Caco-2 (cell line): Measurements from ENCODE around the gene FRMD3. TPM values are rescaled to one million over a fixed set of nuclear protein-coding genes. Genes with fewer than 3 reads are reported as not detected.

Source experiments
- BruUV-seq: library from RNA; stranded (reverse); fragments of 400-500 nt; replicated peaks from 2 replicates; lab custom pipeline; 2021; lab: Mats Ljungman, UMichigan
- CTCF ChIA-PET: fragments of 300-600 bp; sonication (Branson Sonifier 250); formaldehyde crosslinking; loops from one replicate; lab custom pipeline; 2022; ENCODE audit warnings: antibody characterized with exemption; lab: Charles Lee
- POLR2A ChIA-PET: fragments of 300-600 bp; sonication (Branson Sonifier 250); formaldehyde crosslinking; loops from one replicate; lab custom pipeline; 2022; ENCODE audit warnings: antibody characterized with exemption; lab: Charles Lee
- DNase-seq, 2 experiments: peaks; one replicate each; pipeline versions ENCODE4 v3.0.0 to v3.0.0-alpha.2; 2020 to 2022
- H3K27me3 ChIP-seq: replicated peaks from 2 replicates; pipeline ENCODE4 v1.6.0; 2011; ENCODE audit warnings: low read length; ENCODE audit not compliant: control insufficient read depth, insufficient read depth
- H3K36me3 ChIP-seq: 2 replicates; pipeline ENCODE4 v1.5.1; 2011; ENCODE audit warnings: low read length; ENCODE audit not compliant: control insufficient read depth, insufficient read depth
- H3K4me1 ChIP-seq: fragments of 250-450 bp; sonication (Bioruptor Pico); 2 replicates; pipeline ENCODE4 v1.5.1; 2020; ENCODE audit warnings: mild to moderate bottlenecking
- H3K4me3 ChIP-seq: 2 replicates; pipeline ENCODE4 v1.5.1; 2011; ENCODE audit warnings: low read depth, mild to moderate bottlenecking, control low read depth, low read length
- H3K9me3 ChIP-seq: fragments of 250-450 bp; sonication (Bioruptor Pico); 2 replicates; pipeline ENCODE4 v1.5.1; 2020; ENCODE audit warnings: mild to moderate bottlenecking, moderate library complexity
- H3K27ac Mint-ChIP-seq: one replicate; pipeline ENCODE4 v1.8.0; 2022; ENCODE audit warnings: mixed read lengths; ENCODE audit not compliant: unreplicated experiment
- H3K27me3 Mint-ChIP-seq: one replicate; pipeline ENCODE4 v1.8.0; 2022; ENCODE audit warnings: mixed read lengths; ENCODE audit not compliant: insufficient read depth, unreplicated experiment
- H3K36me3 Mint-ChIP-seq: one replicate; pipeline ENCODE4 v1.8.0; 2022; ENCODE audit warnings: mild to moderate bottlenecking, mixed read lengths; ENCODE audit not compliant: insufficient read depth, unreplicated experiment
- H3K4me1 Mint-ChIP-seq: one replicate; pipeline ENCODE4 v1.8.0; 2022; ENCODE audit warnings: low read depth, mixed read lengths; ENCODE audit not compliant: unreplicated experiment
- H3K4me3 Mint-ChIP-seq: one replicate; pipeline ENCODE4 v1.8.0; 2022; ENCODE audit warnings: mild to moderate bottlenecking, moderate library complexity, mixed read lengths; ENCODE audit not compliant: unreplicated experiment
- H3K9me3 Mint-ChIP-seq: one replicate; pipeline ENCODE4 v1.8.0; 2022; ENCODE audit warnings: mixed read lengths; ENCODE audit not compliant: unreplicated experiment
- intact Hi-C: fragments of 100-400 bp; cut with micrococcal nuclease; formaldehyde crosslinking; loops from one replicate; pipeline ENCODE4 v1.10.0; 2022; ENCODE audit not compliant: unreplicated experiment
- total RNA-seq: library from RNA; stranded (reverse); gene quantifications from 2 replicates; pipeline ENCODE4 v1.2.3, GENCODE V29; 2022
- TF ChIP-seq, protein P1 (sequence below), 2 experiments: fragments of 200-600 bp in 1 of 2; IDR thresholded peaks; 1 replicate in 1 of 2; 2 replicates in 1 of 2; pipeline versions ENCODE4 v1.5.1 to v1.8.0; 2011 to 2022; ENCODE audit warnings: antibody characterized with exemption in 1 of 2, control low read depth in 1 of 2, inconsistent platforms in 1 of 2, low read depth in 1 of 2, low read length in 1 of 2, mild to moderate bottlenecking in 1 of 2, moderate library complexity in 1 of 2; ENCODE audit not compliant: insufficient read depth in 1 of 2, severe bottlenecking in 1 of 2, unreplicated experiment in 1 of 2

Gene FRMD3
- total RNA-seq, 1 experiment from 2014 or later: not detected

DNA sequence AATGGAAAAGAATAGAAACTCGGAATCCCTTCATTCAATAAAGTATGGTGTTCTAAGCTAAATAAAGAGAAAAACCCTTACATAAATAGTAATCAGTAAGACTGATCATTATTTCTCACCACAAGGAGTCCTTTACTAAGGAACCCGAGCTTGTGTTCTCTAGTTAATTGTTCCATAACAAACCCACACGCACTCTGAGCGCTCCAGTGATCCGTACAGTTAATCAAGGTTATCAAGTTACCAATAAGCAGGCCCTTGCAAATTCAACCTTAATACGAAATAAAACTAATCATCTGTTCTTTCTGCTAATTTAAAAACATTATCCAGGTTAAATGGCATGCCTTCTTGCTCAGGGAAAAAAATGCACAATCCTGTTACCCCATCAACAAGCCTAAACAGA, 224.4 kb downstream of the FRMD3 start:
- ChIA-PET CTCF (no interaction called here), POLR2A (no interaction called here)
- Mint-ChIP-seq H3K27me3 (no peaks in the 10 kb centered on the region), H3K36me3 (no peaks in the 10 kb centered on the region), H3K27ac (no peak overlapping the region), H3K9me3 (no peaks in the 10 kb centered on the region), H3K4me3 (no peak overlapping the region), H3K4me1 (no peaks in the 10 kb centered on the region)
- DNase-seq: no peak
- H3K4me3 ChIP-seq: no peak overlapping the region
- H3K9me3 ChIP-seq: no peaks in the 10 kb centered on the region
- TF ChIP-seq, protein P1, sequence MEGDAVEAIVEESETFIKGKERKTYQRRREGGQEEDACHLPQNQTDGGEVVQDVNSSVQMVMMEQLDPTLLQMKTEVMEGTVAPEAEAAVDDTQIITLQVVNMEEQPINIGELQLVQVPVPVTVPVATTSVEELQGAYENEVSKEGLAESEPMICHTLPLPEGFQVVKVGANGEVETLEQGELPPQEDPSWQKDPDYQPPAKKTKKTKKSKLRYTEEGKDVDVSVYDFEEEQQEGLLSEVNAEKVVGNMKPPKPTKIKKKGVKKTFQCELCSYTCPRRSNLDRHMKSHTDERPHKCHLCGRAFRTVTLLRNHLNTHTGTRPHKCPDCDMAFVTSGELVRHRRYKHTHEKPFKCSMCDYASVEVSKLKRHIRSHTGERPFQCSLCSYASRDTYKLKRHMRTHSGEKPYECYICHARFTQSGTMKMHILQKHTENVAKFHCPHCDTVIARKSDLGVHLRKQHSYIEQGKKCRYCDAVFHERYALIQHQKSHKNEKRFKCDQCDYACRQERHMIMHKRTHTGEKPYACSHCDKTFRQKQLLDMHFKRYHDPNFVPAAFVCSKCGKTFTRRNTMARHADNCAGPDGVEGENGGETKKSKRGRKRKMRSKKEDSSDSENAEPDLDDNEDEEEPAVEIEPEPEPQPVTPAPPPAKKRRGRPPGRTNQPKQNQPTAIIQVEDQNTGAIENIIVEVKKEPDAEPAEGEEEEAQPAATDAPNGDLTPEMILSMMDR (IDR thresholded peaks at IDR 0.05; ENCODE audit: insufficient read depth in 1 of 2, low read depth in 1 of 2, low read length in 1 of 2, severe bottlenecking in 1 of 2, unreplicated experiment in 1 of 2): no peak
- H3K4me1 ChIP-seq: no peaks in the 10 kb centered on the region
- no TSS peak for BruUV-seq
- H3K27me3 ChIP-seq: no peaks in the 10 kb centered on the region
- no peaks in the 10 kb centered on the region for H3K36me3 ChIP-seq
- intact Hi-C loops: no loop called here

DNA sequence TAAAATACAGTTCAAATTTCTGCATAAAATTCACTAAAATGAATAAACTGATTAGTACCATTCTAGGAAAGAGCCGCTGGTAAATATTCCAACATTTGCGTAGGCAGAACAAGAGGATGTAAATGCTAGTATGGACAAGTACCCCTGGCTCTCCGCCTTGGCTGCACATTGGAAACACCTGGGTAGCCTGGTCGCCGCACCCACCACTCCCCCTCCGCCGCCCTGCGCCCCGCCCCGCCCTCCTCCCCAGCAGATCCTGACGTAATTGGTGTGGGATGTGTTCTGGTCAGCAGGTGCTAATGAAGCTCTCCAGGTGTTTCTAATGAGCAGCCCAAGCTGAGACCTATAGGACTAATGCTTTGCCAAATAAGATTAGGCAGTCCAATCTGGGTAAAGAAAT, 225.7 kb downstream of the FRMD3 start:
- ChIA-PET CTCF (no interaction called here), POLR2A (no interaction called here)
- Mint-ChIP-seq H3K4me1 (no peaks in the 10 kb centered on the region), H3K4me3 (no peak overlapping the region), H3K27me3 (no peaks in the 10 kb centered on the region), H3K36me3 (no peaks in the 10 kb centered on the region), H3K27ac (no peak overlapping the region), H3K9me3 (no peaks in the 10 kb centered on the region)
- intact Hi-C loops: no loop called here
- no TSS peak for BruUV-seq
- Histone ChIP-seq H3K36me3 (no peaks in the 10 kb centered on the region), H3K27me3 (no peaks in the 10 kb centered on the region), H3K4me1 (no peaks in the 10 kb centered on the region), H3K9me3 (no peaks in the 10 kb centered on the region), H3K4me3 (no peak overlapping the region)
- no peak for DNase-seq
- TF ChIP-seq, protein P1 (IDR thresholded peaks at IDR 0.05; ENCODE audit: insufficient read depth in 1 of 2, low read depth in 1 of 2, low read length in 1 of 2, severe bottlenecking in 1 of 2, unreplicated experiment in 1 of 2): no peak

DNA sequence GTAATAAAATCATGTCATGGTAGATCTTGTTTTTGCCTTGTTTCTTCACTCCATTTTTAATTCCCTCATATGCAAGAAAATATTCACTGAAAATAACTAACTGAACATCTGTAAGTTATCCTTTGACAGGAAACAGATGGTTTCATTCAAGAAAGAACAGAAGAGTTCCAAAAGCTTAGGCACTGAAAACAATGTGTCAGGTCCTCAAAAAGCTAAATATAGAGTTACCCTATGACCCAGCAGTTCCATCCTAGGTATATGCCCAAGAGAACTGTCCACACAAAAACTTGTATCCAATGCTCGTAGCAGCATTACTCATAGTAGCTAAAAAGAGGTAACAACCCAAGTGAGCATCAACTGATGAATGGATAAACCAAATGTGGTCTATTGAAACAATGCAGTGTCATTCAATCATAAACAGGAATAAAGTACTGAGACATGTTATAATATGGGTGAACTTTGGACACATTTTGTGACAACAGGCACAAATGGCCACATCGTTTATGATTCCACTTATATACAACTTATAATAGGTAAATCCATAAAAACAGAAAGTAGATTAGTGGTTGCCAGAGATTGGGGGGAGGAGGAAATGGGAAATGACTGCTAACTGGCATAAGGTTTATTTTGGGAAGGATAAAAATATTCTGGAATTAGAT, 231.0 kb downstream of the FRMD3 start:
- Mint-ChIP-seq H3K9me3 (no peaks in the 10 kb centered on the region), H3K4me1 (no peaks in the 10 kb centered on the region), H3K27me3 (no peaks in the 10 kb centered on the region), H3K36me3 (no peaks in the 10 kb centered on the region), H3K4me3 (no peak overlapping the region), H3K27ac (no peak overlapping the region)
- Histone ChIP-seq H3K36me3 (no peaks in the 10 kb centered on the region), H3K9me3 (no peaks in the 10 kb centered on the region), H3K27me3 (no peaks in the 10 kb centered on the region), H3K4me3 (no peak overlapping the region), H3K4me1 (no peaks in the 10 kb centered on the region)
- CTCF ChIA-PET: no interaction called here
- POLR2A ChIA-PET: no interaction called here
- DNase-seq: no peak
- intact Hi-C loops: no loop called here
- no TSS peak for BruUV-seq
- TF ChIP-seq, protein P1 (IDR thresholded peaks at IDR 0.05; ENCODE audit: insufficient read depth in 1 of 2, low read depth in 1 of 2, low read length in 1 of 2, severe bottlenecking in 1 of 2, unreplicated experiment in 1 of 2): no peak
